ENCODE results near the gene CNTN3. TPM values are rescaled to one million over a fixed set of nuclear protein-coding genes. Genes with fewer than 3 reads are reported as not detected.

Gene CNTN3
- total RNA-seq, 1 experiment from 2014 or later, result not detected

DNA sequence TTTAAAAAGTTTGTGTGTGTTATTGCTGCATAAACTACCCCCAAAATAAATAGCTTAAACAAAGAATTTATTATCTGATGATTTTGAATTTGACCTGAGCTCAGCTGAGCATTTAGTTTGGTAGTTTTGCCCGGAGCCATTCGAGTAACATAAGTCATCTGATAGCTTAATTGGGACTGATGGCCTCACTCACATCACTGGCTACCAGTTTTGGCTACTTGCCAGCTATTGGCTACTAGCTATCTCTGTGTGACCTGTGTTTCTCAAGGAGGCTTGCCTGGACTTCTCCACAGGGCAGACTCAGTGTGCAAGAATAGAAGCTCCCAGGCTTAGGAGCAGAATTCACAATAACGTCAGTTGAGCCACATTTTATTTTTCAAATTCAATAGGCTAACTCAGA lies 9.0 kb downstream of the CNTN3 start:
- intact Hi-C loops (cut with micrococcal nuclease; ENCODE audit: unreplicated experiment), result no loop called here
- Histone ChIP-seq H3K36me3 (ENCODE audit: low read depth) (no peaks in the 10 kb centered on the region), H3K4me3 (no peak overlapping the region), H3F3A (ENCODE audit: insufficient read depth, low read depth) (no peaks in the 10 kb centered on the region), H3K27me3 (ENCODE audit: insufficient read depth, low read depth) (no peaks in the 10 kb centered on the region), H4K20me1 (ENCODE audit: insufficient read depth) (no peaks in the 10 kb centered on the region), H3K9me3 (ENCODE audit: insufficient read depth, low read depth) (no peaks in the 10 kb centered on the region), H3K4me1 (replicated peaks; ENCODE audit: insufficient read depth) (no peaks in the 10 kb centered on the region), H3K79me2 (ENCODE audit: low read depth) (no peaks in the 10 kb centered on the region), H2AFZ (no peak overlapping the region), H3K27ac (no peak overlapping the region), H3K4me2 (no peak overlapping the region), H3K9me2 (ENCODE audit: insufficient read depth) (no peaks in the 10 kb centered on the region)
- CTCF ChIA-PET, result no interaction called here
- no peak for DNase-seq
- POLR2A ChIA-PET (ENCODE audit: unreplicated experiment), result no interaction called here
- no TSS peak for BruUV-seq (replicated peaks)
- TF ChIP-seq, protein P1, sequence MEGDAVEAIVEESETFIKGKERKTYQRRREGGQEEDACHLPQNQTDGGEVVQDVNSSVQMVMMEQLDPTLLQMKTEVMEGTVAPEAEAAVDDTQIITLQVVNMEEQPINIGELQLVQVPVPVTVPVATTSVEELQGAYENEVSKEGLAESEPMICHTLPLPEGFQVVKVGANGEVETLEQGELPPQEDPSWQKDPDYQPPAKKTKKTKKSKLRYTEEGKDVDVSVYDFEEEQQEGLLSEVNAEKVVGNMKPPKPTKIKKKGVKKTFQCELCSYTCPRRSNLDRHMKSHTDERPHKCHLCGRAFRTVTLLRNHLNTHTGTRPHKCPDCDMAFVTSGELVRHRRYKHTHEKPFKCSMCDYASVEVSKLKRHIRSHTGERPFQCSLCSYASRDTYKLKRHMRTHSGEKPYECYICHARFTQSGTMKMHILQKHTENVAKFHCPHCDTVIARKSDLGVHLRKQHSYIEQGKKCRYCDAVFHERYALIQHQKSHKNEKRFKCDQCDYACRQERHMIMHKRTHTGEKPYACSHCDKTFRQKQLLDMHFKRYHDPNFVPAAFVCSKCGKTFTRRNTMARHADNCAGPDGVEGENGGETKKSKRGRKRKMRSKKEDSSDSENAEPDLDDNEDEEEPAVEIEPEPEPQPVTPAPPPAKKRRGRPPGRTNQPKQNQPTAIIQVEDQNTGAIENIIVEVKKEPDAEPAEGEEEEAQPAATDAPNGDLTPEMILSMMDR (conservative IDR thresholded peaks at IDR 0.05), result no peak
- TF ChIP-seq EZH2 (IDR thresholded peaks at IDR 0.05; ENCODE audit: low read depth), result no peak

DNA sequence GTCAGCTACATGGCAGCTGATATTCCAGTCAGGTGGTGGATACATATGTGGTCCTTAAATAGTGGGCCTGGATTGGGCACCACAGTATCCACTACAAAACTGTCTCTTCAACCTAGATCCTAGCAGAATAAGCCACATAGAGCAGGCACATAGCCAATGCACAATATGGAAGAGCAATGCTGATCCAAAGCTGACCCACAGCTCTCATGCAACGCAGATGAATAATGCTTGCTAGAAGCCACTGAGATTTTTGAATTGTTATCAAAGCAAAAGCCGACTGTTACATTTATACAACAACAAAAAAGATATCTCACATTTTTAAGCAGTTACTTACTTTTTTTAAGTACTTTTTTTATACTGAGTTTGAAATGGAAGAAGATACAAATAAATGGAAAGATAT lies 11.2 kb downstream of the CNTN3 start:
- Histone ChIP-seq H3K27ac (no peak overlapping the region), H4K20me1 (ENCODE audit: insufficient read depth) (no peaks in the 10 kb centered on the region), H3F3A (ENCODE audit: insufficient read depth, low read depth) (no peaks in the 10 kb centered on the region), H3K4me2 (no peak overlapping the region), H3K9me2 (ENCODE audit: insufficient read depth) (no peaks in the 10 kb centered on the region), H3K79me2 (ENCODE audit: low read depth) (no peaks in the 10 kb centered on the region), H3K36me3 (ENCODE audit: low read depth) (no peaks in the 10 kb centered on the region), H2AFZ (no peak overlapping the region), H3K27me3 (ENCODE audit: insufficient read depth, low read depth) (no peaks in the 10 kb centered on the region), H3K4me3 (no peak overlapping the region), H3K9me3 (ENCODE audit: insufficient read depth, low read depth) (no peaks in the 10 kb centered on the region), H3K4me1 (replicated peaks; ENCODE audit: insufficient read depth) (no peaks in the 10 kb centered on the region)
- BruUV-seq (replicated peaks), result no TSS peak
- TF ChIP-seq, protein P1 (conservative IDR thresholded peaks at IDR 0.05), result no peak
- TF ChIP-seq EZH2 (IDR thresholded peaks at IDR 0.05; ENCODE audit: low read depth), result no peak
- CTCF ChIA-PET, result no interaction called here
- POLR2A ChIA-PET (ENCODE audit: unreplicated experiment), result no interaction called here
- intact Hi-C loops (cut with micrococcal nuclease; ENCODE audit: unreplicated experiment), result no loop called here
- DNase-seq, result no peak

DNA sequence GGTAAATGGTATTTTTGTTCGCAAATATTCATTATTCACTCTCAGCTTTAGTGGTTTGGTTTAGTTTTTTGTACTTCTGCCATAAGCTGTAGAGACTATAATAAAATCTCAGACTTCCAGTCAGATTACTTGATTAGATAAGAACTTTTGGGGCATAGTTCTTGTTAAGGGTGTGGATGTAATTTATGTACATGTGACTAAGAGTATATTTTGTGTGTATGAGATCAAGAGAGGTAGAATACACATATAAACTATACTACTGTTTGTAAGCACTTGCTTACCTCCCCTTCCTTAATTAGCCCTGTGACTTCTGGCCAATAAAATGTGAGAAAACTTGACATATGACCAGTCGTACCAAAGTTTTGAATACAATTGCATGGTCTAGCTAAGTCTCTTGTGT lies 12.0 kb downstream of the CNTN3 start:
- ChIA-PET POLR2A (ENCODE audit: unreplicated experiment) (no interaction called here), CTCF (no interaction called here)
- Histone ChIP-seq H3K9me3 (ENCODE audit: insufficient read depth, low read depth) (no peaks in the 10 kb centered on the region), H4K20me1 (ENCODE audit: insufficient read depth) (no peaks in the 10 kb centered on the region), H3K36me3 (ENCODE audit: low read depth) (no peaks in the 10 kb centered on the region), H3K27ac (no peak overlapping the region), H3K4me3 (no peak overlapping the region), H3K4me2 (no peak overlapping the region), H3K27me3 (ENCODE audit: insufficient read depth, low read depth) (no peaks in the 10 kb centered on the region), H3K79me2 (ENCODE audit: low read depth) (no peaks in the 10 kb centered on the region), H3K9me2 (ENCODE audit: insufficient read depth) (no peaks in the 10 kb centered on the region), H3K4me1 (replicated peaks; ENCODE audit: insufficient read depth) (no peaks in the 10 kb centered on the region), H3F3A (ENCODE audit: insufficient read depth, low read depth) (no peaks in the 10 kb centered on the region), H2AFZ (no peak overlapping the region)
- intact Hi-C loops (cut with micrococcal nuclease; ENCODE audit: unreplicated experiment), result no loop called here
- no TSS peak for BruUV-seq (replicated peaks)
- no peak for DNase-seq
- TF ChIP-seq, protein P1 (conservative IDR thresholded peaks at IDR 0.05), result no peak
- TF ChIP-seq EZH2 (IDR thresholded peaks at IDR 0.05; ENCODE audit: low read depth), result no peak

Data from PC-9 (cell line).